ENCODE data around the gene KCNH6. TPM values are rescaled to one million over a fixed set of nuclear protein-coding genes. Genes with fewer than 3 reads are reported as not detected.

KCNH6 gene
- total RNA-seq, 1 experiment from 2014 or later: 1.6 TPM

- Histone ChIP-seq H4K20me1 (ENCODE audit: control insufficient read depth, insufficient read depth, insufficient read length) (no peaks in the 10 kb centered on the region), H3K4me2 (ENCODE audit: insufficient read depth, insufficient read length, low read length) (no peak overlapping the region), H3K79me1 (ENCODE audit: insufficient read depth, low read depth, low read length, poor library complexity, severe bottlenecking) (no peaks in the 10 kb centered on the region), H3K18ac (ENCODE audit: insufficient read length, low read depth, low read length) (no peak overlapping the region), H3K9me3 (ENCODE audit: control insufficient read depth, low read depth, low read length) (no peaks in the 10 kb centered on the region), H4K8ac (replicated peaks; ENCODE audit: insufficient read length, low read depth, low read length) (no peak overlapping the region), H2BK120ac (ENCODE audit: low read depth, low read length, poor library complexity, severe bottlenecking) (no peak overlapping the region), H4K91ac (ENCODE audit: insufficient read length, low read depth, low read length) (no peak overlapping the region), H3K23me2 (ENCODE audit: insufficient read length, low read depth, low read length, poor library complexity, severe bottlenecking) (peaks cover 5% of the 10 kb centered on the region), H3K27ac (ENCODE audit: insufficient read length, low read depth, low read length) (no peak overlapping the region), H3K9ac (ENCODE audit: extremely low read depth, insufficient read length, low read length) (no peak overlapping the region), H3K4ac (ENCODE audit: low read depth, low read length) (no peak overlapping the region), H3K56ac (ENCODE audit: insufficient read length, low read depth, low read length) (no peak overlapping the region), H2BK20ac (ENCODE audit: low read depth, low read length, poor library complexity, severe bottlenecking) (no peak overlapping the region), H3T11ph (ENCODE audit: low read length) (no peak overlapping the region), H3K23ac (ENCODE audit: insufficient read length, low read depth, low read length) (no peak overlapping the region), H3K27me3 (ENCODE audit: insufficient read depth, low read length) (no peaks in the 10 kb centered on the region), H4K5ac (ENCODE audit: insufficient read length, low read depth, low read length) (no peak overlapping the region), H2AFZ (ENCODE audit: low read length) (no peak overlapping the region), H2BK12ac (ENCODE audit: insufficient read length, low read depth, low read length) (no peak overlapping the region), H3K14ac (ENCODE audit: insufficient read depth, low read length) (no peak overlapping the region), H2BK5ac (ENCODE audit: insufficient read length, low read length) (no peak overlapping the region), H3K4me1 (ENCODE audit: insufficient read depth, low read length) (peaks cover 6% of the 10 kb centered on the region; the same call in 1 of the 2 replicates), H3K79me2 (ENCODE audit: insufficient read depth, low read length) (no peaks in the 10 kb centered on the region), H2AK5ac (ENCODE audit: insufficient read length, low read length) (no peak overlapping the region), H2BK15ac (ENCODE audit: low read depth, low read length) (no peak overlapping the region)
- Mint-ChIP-seq H3K9me3 (no peaks in the 10 kb centered on the region), H3K4me3 (no peak overlapping the region), H3K27me3 (ENCODE audit: low read depth) (peaks cover 8% of the 10 kb centered on the region), H3K4me1 (peaks cover 29 to 34% of the 10 kb centered on the region in 2 experiments), H3K36me3 (ENCODE audit: insufficient read depth in 1 of 3, low read depth in 3 of 3) (no peaks in the 10 kb centered on the region; a peak in 1 of 7 replicates), H3K27ac (peak overlapping the region in 1 of 3 experiments; percentile 71; a peak in 1 of 7 replicates)
- TF ChIP-seq CTCF (conservative IDR thresholded peaks at IDR 0.05): no peak
- DNase-seq: no peak
- WGBS (ENCODE audit: extremely low coverage, insufficient read length, low lambda C conversion rate): no CpG with 5 or more reads among the region's 9 CpGs
These were observed 5.0 kb downstream of the KCNH6 start for GRCh38 chr17:63528183-63528582.

Measured in H9 (cell line).